GM18508 (cell line): ENCODE measurements around the gene STARD7.
A peak's percentile ranks its signal among the peaks of the same experiment; 100 is the strongest.
"Not testable (repeated sequence)": the region's sequence is repeated elsewhere in the genome, so short reads cannot be mapped to it uniquely, and the experiment has no call there.

ENCODE experiments used
- ATAC-seq: cut with Tn5 transposase; IDR thresholded peaks from one replicate; pipeline ENCODE4 v1.9.1; 2021; ENCODE audit warnings: moderate number of reproducible peaks; ENCODE audit not compliant: insufficient read depth, unreplicated experiment

Gene STARD7

DNA sequence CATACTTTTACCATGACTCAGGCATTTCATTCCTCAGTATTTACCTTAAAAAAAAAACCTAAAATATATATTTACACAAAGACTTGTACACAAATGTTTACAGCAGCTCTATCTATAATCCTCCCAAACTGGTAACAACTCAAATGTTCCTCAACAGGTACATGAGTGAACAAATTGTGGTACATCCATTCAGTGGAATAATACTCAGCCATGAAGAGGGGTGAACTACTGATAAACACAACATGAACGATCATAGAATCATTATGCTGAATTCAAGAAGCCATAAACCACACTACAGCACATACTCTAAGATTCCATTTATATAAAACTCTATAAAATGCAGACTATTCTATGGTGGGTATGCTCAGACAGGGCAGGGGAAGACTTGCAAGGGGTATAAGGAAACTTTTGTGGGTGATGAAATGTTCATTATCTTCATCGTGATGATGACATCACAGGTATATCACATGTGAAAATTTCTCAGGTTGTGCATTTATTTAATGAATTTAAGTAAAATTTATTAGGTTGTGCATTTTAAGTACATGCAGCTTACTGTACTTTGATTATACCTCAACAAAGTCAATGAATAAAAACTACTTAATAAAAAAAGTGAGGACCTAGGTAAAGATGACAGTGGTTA lies 38.6 kb downstream of the STARD7 start:
- no peak for ATAC-seq

GRCh38 chr2:96167407-96168013 lies 41.1 kb downstream of the STARD7 start:
- ATAC-seq, result no peak

DNA sequence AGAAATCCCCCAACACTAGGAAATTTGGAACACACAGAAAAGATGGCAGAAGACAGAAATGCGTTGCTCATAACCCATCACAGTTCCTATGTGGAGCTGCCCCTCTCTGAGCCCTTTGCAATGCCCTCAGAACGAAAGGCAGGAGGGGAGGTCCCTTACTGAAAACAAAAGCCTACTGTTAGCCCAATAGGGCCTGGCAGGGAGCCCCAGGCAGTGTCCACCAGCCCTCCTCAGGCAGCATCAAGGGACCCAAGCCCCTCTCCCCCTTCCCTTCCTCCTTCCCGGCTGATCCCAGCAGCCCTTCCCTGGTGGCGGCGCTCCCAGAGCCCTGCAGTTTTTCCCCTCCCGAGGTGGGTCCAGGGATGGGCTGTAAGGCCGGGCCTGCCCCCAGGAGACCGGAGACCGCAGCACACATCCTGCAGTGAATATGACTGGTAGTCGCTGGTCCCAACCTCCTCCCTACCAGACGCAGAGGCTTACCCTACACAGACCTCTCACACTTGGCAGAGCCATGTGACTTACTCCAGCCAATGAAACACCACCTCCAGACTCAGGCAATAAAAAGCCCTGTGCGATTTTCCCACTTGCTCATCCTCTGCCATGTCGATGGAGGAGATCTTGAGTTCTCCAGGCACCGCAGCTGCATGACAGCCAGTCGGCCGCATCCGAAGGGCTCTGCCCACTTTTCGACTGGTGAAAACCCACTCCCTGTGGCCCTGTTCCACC lies 44.0 kb downstream of the STARD7 start:
- peak; percentile 64 for ATAC-seq

DNA sequence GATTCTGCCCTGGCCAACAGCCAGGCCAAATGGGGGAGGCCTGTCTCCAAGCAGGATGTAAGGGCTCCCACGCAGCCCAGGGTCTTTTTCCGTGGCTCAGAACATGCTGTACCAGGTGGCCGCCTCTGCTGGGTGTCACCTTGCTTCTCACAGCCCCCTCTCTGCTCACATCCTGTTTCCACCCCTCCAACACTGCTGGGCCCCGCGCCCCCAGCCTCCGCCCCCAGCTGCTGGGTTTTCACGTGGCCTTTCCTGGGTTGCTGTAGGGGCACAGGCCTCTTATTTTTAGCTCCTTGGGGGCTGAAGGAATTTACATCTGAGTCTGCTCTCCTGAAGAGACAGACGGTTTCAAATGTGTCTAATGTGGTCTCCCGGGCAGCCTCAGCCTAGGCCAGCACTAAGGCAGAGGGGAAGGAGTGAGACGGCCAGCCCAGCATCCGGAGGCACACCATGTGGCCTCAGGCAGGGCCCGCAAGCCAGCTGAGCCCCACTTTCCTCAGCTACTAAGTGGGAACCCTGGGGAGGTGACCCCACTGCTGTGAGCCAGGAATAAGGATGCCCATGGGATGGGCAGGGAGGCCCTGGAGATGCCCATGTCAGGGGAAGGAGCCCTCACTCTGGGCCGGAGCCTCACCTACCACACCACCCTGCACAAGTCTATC lies 44.7 kb downstream of the STARD7 start:
- peak; percentile 32 for ATAC-seq

DNA sequence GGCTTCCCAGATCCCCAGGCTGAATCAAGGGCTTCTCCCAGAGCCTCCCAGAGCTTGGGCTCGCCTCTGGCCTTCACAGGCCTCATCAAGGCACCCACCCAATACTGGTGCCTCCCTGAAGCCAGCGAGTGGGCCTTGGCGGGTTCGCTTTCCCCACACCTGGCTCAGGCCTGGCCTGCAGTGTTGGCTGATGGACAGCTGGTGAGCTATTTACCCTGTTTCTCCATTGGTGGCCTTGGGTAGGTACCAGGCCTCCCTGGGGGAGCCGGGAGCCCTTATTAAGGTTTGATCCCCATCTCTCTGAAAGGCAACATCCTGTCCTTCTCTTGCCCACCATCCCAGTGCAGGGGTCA lies 45.2 kb downstream of the STARD7 start:
- no peak for ATAC-seq

DNA sequence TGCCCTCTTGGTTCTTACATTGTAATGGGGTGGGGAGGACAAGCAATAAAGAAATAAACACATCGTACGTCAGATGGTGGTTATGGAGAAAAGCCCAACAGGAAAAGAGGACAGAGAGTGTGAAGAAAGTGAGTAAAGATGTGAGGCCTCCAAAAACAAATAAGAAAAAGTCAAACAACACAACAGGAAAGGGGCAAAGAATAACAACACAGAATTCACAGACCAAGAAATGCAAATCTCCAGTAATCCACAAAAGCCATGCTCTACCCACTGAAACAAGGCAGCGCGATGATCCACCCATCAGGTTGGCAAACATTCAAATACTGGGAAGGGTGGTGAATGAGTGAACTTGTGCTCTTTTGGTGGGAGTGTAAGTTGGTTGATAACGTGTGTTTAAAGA lies 46.7 kb downstream of the STARD7 start:
- ATAC-seq, result no peak

DNA sequence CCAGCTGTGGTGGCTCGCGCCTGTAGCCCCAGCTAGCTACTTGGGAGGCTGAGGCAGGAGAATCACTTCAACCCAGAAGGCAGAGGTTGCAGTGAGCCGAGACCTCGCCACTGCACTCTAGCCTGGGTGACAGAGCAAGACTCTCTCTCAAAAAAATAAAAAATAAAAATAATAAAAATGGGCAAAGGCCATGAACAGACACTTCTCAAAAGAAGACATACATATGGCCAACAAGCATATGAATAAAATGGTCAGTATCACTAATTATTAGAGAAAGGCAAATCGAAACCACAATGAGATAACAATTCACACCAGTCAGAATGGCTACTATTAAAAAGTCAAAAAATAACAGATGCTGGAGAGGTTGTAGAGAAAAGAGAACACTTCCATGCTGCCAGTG lies 48.3 kb downstream of the STARD7 start:
- ATAC-seq, result not testable (repeated sequence)

- ATAC-seq, result no peak
Observed at GRCh38 chr2:96159084-96159830, 49.4 kb downstream of the STARD7 start.

GRCh38 chr2:96158554-96158940 lies 50.1 kb downstream of the STARD7 start:
- ATAC-seq, result no peak

GRCh38 chr2:96157649-96158553 lies 50.7 kb downstream of the STARD7 start:
- peak; percentile 32 for ATAC-seq

DNA sequence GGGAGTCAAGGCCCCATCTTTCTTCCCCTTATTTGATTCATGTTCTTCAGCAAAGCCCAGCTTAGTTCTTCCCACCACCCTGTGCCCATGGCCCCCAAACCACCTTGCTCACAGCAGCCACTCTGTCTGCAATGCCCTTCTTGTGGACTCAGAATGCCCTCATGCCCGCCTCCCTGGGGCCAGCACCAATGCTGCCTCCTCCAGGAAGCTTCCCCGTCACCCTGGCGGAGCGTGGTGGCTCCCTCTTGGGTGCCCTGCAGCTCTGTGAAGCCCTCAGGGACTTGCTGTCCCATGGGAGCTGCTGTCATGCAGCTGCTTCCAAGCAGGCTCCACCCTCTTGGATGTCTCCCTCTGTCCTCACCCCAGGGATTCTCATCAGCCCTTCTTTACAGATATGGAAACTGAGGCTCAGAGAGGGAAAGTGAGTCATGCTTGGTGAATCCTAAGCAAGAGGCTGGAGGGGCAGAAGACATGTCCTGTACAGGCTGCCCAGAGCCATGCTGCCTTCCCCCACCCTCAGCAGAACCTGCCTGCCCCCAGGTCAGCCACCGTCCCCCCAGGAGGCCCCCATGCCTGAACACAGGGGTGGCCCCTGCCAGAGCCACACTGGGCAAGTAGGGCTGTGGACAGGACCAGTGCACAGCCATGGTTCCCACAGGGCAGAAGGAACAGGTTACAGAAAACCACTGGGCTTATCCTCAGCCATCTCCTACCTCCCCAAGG lies 51.5 kb downstream of the STARD7 start:
- no peak for ATAC-seq

GRCh38 chr2:96156011-96156820 lies 52.4 kb downstream of the STARD7 start:
- no peak for ATAC-seq

DNA sequence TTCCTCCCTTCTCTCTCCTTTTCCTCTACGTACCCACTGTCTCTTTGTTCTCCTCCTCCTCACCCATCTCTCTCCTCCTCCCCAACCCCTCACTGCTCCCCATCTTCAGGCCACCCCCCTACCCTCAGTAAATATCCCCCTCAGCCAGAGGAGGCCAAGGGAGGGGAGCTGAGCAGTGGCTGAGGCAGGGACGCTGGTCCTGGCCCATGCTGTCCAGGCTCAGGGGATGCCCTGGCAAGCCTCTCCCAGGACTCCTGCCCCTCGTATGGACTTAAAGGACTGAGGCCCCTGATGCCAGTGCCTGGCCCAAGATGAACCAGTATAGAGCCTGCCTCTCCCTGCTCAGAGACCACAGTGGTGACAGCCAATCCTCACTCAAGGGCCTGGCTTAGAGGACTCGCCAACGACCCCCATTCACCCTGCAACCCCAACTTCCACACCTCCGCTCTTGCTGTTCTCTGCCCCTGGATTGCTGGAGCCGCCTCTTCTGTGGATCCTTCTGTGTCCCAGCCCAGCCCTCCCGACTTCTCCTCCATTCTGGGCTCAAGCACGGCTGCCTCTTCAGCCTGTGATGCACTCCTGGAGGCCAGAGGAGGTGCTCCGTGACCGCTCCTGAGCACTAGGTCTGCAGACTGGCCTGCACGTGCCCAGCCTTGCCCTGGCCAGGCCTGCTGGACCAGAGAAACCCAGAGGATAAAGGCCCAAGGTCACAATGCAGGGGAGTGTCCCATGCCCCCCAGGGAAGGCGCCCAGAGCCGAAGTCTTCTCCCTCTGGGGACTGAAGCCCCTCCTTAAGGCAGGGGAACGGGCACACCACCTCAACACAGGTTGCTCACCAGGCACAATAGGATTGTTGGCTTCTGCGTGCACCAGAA lies 53.9 kb downstream of the STARD7 start:
- ATAC-seq, result no peak

DNA sequence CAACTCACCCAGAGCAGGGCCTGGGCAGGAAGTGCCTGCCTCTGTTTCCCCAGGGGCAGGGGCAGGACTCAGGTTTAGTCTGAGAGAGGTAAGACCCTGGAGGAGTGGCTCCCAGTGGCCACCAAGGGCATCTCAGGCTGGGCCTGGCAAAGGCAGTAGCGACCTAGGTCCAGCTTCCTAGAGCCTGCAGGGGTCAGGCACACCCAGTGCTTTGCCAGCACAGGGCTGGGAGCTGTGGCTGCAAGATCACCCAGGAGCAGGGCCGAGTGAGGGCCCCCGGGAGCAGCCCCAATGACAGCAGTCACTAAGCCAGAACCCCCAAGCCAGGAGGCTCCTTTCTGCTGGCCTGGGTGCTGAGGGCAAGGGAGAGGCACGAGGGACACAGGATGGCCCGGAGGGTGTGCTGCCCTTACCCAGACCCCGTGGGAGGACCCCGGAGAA lies 54.6 kb downstream of the STARD7 start:
- ATAC-seq, result no peak

GRCh38 chr2:96153291-96153713 lies 55.3 kb downstream of the STARD7 start:
- no peak for ATAC-seq

DNA sequence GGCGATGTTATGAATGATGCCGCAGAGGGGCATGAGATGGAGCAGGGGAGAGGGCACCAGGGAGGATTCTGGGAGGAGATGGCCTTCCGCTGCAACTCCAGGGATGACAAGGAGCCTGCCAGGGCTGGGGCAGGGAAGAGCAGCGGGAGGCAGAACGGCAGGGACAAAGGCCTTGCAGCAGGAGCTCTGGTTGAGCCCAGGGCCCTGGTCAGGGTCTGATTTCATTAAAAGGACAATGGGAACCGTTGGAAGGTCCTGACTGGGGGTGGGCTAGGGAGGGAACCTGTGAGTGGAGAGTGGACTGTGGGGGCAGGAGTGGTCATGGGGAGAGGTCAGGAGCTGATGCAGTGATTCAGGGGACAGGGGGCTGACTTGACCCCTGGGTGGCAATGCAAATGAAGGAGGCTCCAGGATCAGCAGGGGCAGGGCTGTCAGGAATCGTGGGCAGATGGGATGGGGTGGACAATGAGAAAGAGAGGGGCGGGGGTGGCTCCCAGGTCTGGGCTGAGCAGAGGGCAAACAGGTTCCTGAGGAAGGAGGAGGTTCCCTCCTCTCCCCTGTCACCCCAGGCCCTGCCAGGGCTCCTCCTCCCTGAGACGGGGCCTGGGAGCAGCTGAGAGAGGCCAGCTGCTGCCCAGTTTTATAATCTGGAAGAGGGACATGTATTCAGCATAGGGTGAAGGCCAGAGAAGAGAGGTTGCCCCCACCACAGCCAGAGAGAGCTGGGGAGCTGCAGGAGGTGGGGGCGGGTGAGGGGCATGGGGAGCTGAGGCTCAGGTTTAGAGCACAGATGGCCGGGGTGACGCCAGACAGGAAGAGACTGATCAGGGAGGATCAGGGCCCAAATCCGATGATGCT lies 56.1 kb downstream of the STARD7 start:
- ATAC-seq, result no peak
